ENCODE data around the gene SH2D6. TPM values are rescaled to one million over a fixed set of nuclear protein-coding genes. Genes with fewer than 3 reads are reported as not detected.
"Not testable (repeated sequence)": the region's sequence is repeated elsewhere in the genome, so short reads cannot be mapped to it uniquely, and the experiment has no call there.

SH2D6 gene
- total and polyA plus RNA-seq, 8 donors, result 1.1 to 14.5 (median 2.2) TPM; not detected in 2

- Histone ChIP-seq H3K4me1 (no peaks in the 10 kb centered on the region), H3K4me3 (no peak overlapping the region), H3K36me3 (no peaks in the 10 kb centered on the region), H3K9me3 (no peaks in the 10 kb centered on the region), H3K27ac (no peak overlapping the region), H3K27me3 (no peaks in the 10 kb centered on the region)
- TF ChIP-seq EP300 (IDR thresholded peaks at IDR 0.05) (no peak), CTCF (IDR thresholded peaks at IDR 0.05) (no peak), POLR2A (IDR thresholded peaks at IDR 0.05) (no peak), POLR2AphosphoS5 (IDR thresholded peaks at IDR 0.05) (no peak)
- intact Hi-C loops (cut with DNase I; ENCODE audit: low total_unique reads), result no loop called here
- no peak for DNase-seq
- WGBS, 5 donors, result 89 to 91% (median 90%) methylated on average over 13 of the region's 13 CpGs
Observed at GRCh38 chr2:85481818-85482777, 63.6 kb downstream of the SH2D6 start.

- intact Hi-C loops (cut with DNase I; ENCODE audit: low total_unique reads); H3K27ac ChIP-seq; H3K36me3 ChIP-seq; DNase-seq; H3K27me3 ChIP-seq; H3K9me3 ChIP-seq; H3K4me1 ChIP-seq; H3K4me3 ChIP-seq: not testable (repeated sequence)
- 78 to 100% (median 95%) methylated on average over 1 of the region's 2 CpGs for WGBS, 5 donors
Observed at GRCh38 chr2:85484615-85485014, 66.1 kb downstream of the SH2D6 start.

GRCh38 chr2:85485815-85486214 lies 67.3 kb downstream of the SH2D6 start:
- H3K27ac ChIP-seq, result no peak overlapping the region
- intact Hi-C loops (cut with DNase I; ENCODE audit: low total_unique reads), result no loop called here
- peaks cover 0 to 8% (median 4%) of the 10 kb centered on the region in 4 donors for H3K9me3 ChIP-seq
- H3K27me3 ChIP-seq, result no peaks in the 10 kb centered on the region
- TF ChIP-seq CTCF (IDR thresholded peaks at IDR 0.05), result no peak
- no peak for TF ChIP-seq EP300 (IDR thresholded peaks at IDR 0.05)
- TF ChIP-seq POLR2A (IDR thresholded peaks at IDR 0.05), result no peak
- no peak for TF ChIP-seq POLR2AphosphoS5 (IDR thresholded peaks at IDR 0.05)
- no peaks in the 10 kb centered on the region for H3K36me3 ChIP-seq
- WGBS, 5 donors, result 90 to 98% (median 95%) methylated on average over 3 of the region's 3 CpGs
- no peak for DNase-seq
- no peaks in the 10 kb centered on the region for H3K4me1 ChIP-seq
- no peak overlapping the region for H3K4me3 ChIP-seq

Small RNA genes lying within 50 kb of the gene (small RNA-seq; reads per million reads assigned to genes)
- gene AC062037.2 (0 reads per million in 4 donors), gene RF00019 (0 reads per million in 4 donors), gene RN7SL251P (0 reads per million in 4 donors)

Other genes with a start within 250 kb of the SH2D6 start
- 100 to 1,000 TPM; 104 to 232 (median 181) TPM for gene TGOLN2, start 90.7 kb upstream of the SH2D6 start, total RNA-seq
- gene TGOLN2, start 90.7 kb upstream of the SH2D6 start, polyA plus RNA-seq, result 10 to 100 TPM; 10.8 to 21.7 (median 13.0) TPM
- 10 to 100 TPM; 22.2 to 90.1 (median 83.9) TPM for gene RETSAT, start 64.2 kb upstream of the SH2D6 start, total RNA-seq
- gene RETSAT, start 64.2 kb upstream of the SH2D6 start, polyA plus RNA-seq, result 10 to 100 TPM; 11.5 to 23.9 (median 19.4) TPM
- 10 to 100 TPM; 16.9 to 43.8 (median 21.7) TPM for gene ELMOD3, start 63.9 kb upstream of the SH2D6 start, total RNA-seq
- 10 to 100 TPM; 13.4 to 19.7 (median 17.0) TPM for gene ELMOD3, start 63.9 kb upstream of the SH2D6 start, polyA plus RNA-seq
- gene CAPG, start 8.3 kb upstream of the SH2D6 start, total RNA-seq, result 100 to 1,000 TPM in 2 of 5 donors, 10 to 100 TPM in 3; 35.0 to 135 (median 50.8) TPM
- 100 to 1,000 TPM; 146 to 350 (median 157) TPM for gene CAPG, start 8.3 kb upstream of the SH2D6 start, polyA plus RNA-seq
- 100 to 1,000 TPM in 3 of 5 donors, 10 to 100 TPM in 2; 88.7 to 278 (median 190) TPM for gene MAT2A, start 120.5 kb downstream of the SH2D6 start, total RNA-seq
- 100 to 1,000 TPM in 1 of 3 donors, 10 to 100 TPM in 2; 73.3 to 107 (median 91.2) TPM for gene MAT2A, start 120.5 kb downstream of the SH2D6 start, polyA plus RNA-seq
- 10 to 100 TPM; 12.2 to 87.5 (median 19.6) TPM for gene GGCX, start 142.8 kb downstream of the SH2D6 start, total RNA-seq
- gene GGCX, start 142.8 kb downstream of the SH2D6 start, polyA plus RNA-seq, result 10 to 100 TPM in 2 of 3 donors, 1 to 10 TPM in 1; 5.2 to 15.1 (median 14.9) TPM
- gene VAMP8, start 158.9 kb downstream of the SH2D6 start, total RNA-seq, result 100 to 1,000 TPM in 2 of 5 donors, 10 to 100 TPM in 1, 1 to 10 TPM in 1, not detected in 1; 2.2 to 191 (median 79.6) TPM
- 100 to 1,000 TPM; 358 to 568 (median 435) TPM for gene VAMP8, start 158.9 kb downstream of the SH2D6 start, polyA plus RNA-seq
- gene VAMP5, start 165.7 kb downstream of the SH2D6 start, total RNA-seq, result 10 to 100 TPM in 4 of 5 donors, 1 to 10 TPM in 1; 7.7 to 82.6 (median 29.5) TPM
- 10 to 100 TPM; 87.7 to 95.1 (median 90.4) TPM for gene VAMP5, start 165.7 kb downstream of the SH2D6 start, polyA plus RNA-seq
- 100 to 1,000 TPM in 1 of 5 donors, 10 to 100 TPM in 3, not detected in 1; 11.3 to 143 (median 79.1) TPM for gene RNF181, start 177.0 kb downstream of the SH2D6 start, total RNA-seq
- gene RNF181, start 177.0 kb downstream of the SH2D6 start, polyA plus RNA-seq, result 100 to 1,000 TPM; 217 to 272 (median 223) TPM
- 10 to 100 TPM in 3 of 5 donors, 1 to 10 TPM in 1, not detected in 1; 5.0 to 62.4 (median 24.9) TPM for gene TMEM150A, start 184.0 kb downstream of the SH2D6 start, total RNA-seq
- 10 to 100 TPM; 15.9 to 27.8 (median 21.3) TPM for gene TMEM150A, start 184.0 kb downstream of the SH2D6 start, polyA plus RNA-seq
- gene C2orf68, start 193.4 kb downstream of the SH2D6 start, total RNA-seq, result 10 to 100 TPM; 12.7 to 40.8 (median 19.7) TPM
- 10 to 100 TPM; 19.9 to 22.5 (median 20.5) TPM for gene C2orf68, start 193.4 kb downstream of the SH2D6 start, polyA plus RNA-seq
- 100 to 1,000 TPM in 2 of 5 donors, 10 to 100 TPM in 3; 17.5 to 454 (median 51.0) TPM for gene USP39, start 197.5 kb downstream of the SH2D6 start, total RNA-seq
- 10 to 100 TPM; 30.9 to 38.6 (median 37.5) TPM for gene USP39, start 197.5 kb downstream of the SH2D6 start, polyA plus RNA-seq
- gene SFTPB, start 249.5 kb downstream of the SH2D6 start, total RNA-seq, result 1,000 to 10,000 TPM in 1 of 5 donors, 10 to 100 TPM in 1, 1 to 10 TPM in 1, under 1 TPM in 1, not detected in 1; 0.14 to 4,040 (median 7.4) TPM
- 10 to 100 TPM in 1 of 3 donors, 1 to 10 TPM in 1, under 1 TPM in 1; 0.44 to 10.8 (median 1.8) TPM for gene SFTPB, start 249.5 kb downstream of the SH2D6 start, polyA plus RNA-seq